HG02943 (cell line): ENCODE results near the gene POLR3GL.
"Not testable (repeated sequence)": the region's sequence is repeated elsewhere in the genome, so short reads cannot be mapped to it uniquely, and the experiment has no call there.

Experiments used
- ATAC-seq: cut with Tn5 transposase; IDR thresholded peaks from one replicate; pipeline ENCODE4 v1.9.1; 2021; ENCODE audit warnings: mild to moderate bottlenecking, low read depth, moderate library complexity; ENCODE audit not compliant: unreplicated experiment

POLR3GL gene

DNA sequence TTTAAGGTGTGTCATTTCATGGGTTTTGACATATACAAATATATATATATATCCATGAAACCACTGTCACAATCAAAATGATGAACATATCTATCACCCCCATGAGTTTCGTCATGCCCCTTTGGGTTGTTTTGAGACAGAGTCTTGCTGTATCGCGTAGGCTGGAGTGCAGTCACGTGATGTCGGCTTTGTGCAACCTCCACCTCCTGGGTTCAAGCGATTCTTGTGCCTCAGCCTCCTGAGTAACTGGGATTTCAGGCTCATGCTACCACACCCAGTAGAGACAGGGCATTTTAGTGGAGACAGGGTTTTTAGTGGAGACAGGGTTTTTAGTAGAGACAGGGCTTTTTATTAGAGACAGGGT is 49.1 kb downstream of the POLR3GL start:
- ATAC-seq = no peak

GRCh38 chr1:146016891-146017290 is 52.4 kb downstream of the POLR3GL start:
- ATAC-seq = no peak

DNA sequence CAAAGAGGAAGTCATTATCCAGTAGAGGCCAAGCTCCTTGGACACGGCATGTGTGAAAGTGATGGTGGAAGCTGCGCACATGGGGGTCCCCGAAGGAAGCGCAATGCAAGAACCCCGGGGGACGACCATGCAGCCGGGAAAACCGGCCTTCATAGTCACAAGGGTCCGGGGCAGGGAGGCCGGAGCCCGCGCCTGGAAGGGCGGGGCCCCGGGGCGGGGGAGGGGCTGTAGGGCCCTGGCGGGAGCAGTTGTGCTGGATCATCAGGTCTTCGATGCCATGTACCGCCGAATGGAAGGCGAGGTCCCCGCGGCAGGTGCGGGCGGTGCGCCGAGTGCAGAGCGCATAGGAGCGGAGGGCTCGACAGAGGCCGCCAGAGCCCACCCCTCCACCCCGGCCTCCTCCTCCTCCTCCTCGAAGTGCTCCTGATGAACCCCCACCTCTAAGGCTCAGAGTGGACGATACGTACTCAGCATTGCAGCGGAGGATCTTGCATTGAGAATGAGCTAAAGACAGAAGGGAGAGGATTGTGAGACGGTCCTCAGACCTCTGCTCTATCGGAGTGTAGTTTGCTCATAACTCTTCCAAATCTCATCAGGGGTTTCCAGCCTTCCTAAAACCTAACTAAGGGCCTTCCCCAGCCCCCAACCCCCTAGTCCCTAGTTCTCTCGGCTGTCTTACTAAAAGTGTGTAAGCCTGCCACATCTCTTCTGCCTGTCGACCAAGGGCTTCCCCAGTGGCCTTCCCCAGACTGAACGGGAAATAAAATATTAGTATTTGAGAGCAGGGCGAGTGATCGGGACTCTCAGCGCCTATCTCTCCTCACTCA is 55.0 kb downstream of the POLR3GL start:
- ATAC-seq = no peak

DNA sequence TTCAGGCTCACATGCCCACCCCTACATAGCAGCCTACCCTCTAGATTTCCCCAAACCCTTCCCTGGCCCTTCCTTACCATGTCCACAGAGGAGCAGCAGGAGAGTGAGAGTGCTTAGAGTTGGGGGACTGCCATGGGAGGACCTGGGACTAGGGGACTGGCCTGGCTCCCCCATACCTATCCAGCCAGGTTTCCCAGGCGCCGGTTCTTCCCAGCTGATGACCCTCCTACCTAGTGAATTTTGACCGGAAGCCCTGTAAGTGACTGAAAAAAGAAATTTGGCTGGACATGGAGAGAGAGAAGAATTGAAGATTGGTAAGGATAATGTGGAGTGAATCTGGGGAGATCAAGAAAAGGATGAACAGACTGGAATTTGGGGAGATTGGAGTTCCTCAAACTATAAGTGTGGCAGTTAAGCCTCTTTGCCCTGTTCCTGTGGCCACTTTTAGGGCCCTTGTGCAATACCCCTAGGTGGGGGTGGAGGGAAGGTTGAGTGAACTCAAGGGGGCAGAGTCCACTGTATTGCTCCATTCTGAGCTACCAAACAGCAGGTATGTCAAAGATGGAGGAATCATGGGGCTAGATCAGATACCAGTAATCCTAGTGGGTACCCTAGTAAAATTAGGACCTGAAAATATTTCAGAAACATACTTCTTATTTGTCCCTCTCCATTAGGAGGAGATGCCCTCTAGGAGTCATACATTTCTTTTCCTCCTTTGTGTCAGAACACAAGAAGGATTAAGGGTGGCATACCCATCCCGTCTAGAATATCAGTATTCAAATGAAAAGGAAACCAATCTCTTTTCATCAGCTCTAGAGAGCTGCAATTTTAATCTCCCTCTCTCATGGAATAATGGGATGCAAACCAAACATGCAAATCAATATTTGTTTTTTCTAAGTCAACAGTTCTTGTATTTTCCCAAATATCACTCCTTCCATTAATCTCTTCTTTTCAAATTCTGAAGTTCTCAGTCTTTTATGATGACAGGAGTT is 55.9 kb downstream of the POLR3GL start:
- ATAC-seq = no peak

GRCh38 chr1:146021050-146021445 is 56.6 kb downstream of the POLR3GL start:
- ATAC-seq = no peak

DNA sequence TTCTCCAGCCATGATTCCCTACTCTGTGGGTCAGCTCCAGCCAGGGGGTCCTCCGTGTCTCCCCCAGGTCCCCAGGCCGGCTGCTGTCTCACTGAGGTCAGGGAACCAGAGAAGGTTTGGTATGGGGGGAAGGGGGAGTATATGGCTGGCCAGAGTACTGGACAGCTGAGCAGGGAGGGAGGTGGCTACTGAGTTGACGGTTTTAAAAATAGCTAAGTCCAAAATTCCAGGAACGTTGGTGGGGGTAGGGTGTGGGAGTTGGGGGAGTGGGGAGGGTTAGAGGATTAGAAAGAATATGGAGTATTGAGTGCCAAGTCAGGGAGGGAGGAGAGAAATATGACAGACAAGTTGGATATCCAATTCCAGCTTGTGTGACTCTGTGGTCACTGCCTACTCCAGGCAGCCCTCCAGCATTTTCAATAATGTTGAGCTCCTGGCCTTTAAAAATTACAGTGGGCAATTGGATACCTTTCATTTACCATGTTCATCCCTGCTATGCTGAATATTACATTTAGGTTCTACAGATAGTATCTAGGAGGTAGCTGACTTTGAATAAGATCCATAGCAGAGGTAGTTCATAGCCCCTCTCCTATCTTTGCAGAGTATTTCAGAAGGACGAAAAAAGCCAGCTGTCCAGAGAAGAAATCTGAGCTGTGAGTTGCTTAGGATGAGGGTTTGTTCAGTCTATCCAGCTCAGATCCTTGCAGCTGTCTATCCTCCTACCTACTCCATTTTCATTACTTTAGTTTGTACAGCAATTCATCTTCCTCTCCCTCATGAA is 57.3 kb downstream of the POLR3GL start, which contains the start of gene HJV:
TSS of gene HJV (minus strand) at position 114 of the 781 bp plus-strand sequence. CDS start 1,504 bp downstream, outside the sequence.
- no peak for ATAC-seq

- ATAC-seq = no peak
These were observed 58.1 kb downstream of the POLR3GL start for GRCh38 chr1:146022403-146023127.

GRCh38 chr1:146025787-146026495 is 61.5 kb downstream of the POLR3GL start:
- not testable (repeated sequence) for ATAC-seq

DNA sequence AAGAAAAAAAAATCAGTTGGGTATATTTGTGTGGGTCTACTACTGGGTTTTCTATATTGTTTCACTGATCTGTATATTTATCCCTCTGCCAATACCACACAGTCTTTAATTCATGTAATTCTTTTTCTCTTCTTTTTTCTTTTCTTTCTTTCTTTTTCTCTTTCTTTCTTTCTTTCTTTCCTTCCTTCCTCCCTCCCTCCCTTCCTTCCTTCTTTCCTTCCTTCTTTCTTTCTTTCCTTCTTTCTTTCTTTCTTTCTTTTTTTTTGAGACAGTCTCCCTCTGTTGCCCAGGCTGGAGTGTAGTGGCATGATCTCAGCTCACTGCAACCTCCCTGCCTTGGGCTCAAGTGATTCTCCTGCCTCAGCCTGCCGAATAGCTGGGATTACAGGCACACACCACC is 62.2 kb downstream of the POLR3GL start:
- not testable (repeated sequence) for ATAC-seq
